NCI-H345 treated with DMSO at 0.1 percent for 48 hours (cell line): ENCODE measurements around the gene B3GNT2.

Experiments
- DNase-seq: peaks from one replicate; lab custom pipeline; 2025; ENCODE audit not compliant: unreplicated experiment; lab: John Stamatoyannopoulos, UW

B3GNT2 gene

GRCh38 chr2:62202729-62203128 lies 6.8 kb downstream of the B3GNT2 start:
- DNase-seq = no peak

DNA sequence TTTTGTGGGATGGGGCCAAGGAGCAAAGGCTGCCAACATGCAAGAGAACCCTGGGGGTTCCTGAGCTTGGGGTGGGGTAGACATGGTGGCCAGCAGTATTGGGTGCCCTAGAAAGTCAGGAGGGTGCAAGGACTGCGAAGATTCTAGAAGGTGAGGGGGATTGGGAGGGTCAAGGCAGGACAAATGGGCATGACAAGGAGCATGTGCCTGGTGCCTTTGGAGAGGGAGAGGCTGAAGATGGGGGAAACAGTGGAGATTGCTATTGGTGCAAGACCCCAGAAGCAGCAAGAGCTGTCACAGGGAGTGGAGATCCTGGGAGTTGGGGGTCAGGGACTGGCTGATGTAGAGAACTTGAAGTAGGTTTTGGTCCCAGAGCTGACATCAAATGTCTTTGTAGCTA lies 7.5 kb downstream of the B3GNT2 start:
- DNase-seq = no peak

GRCh38 chr2:62204998-62205496 lies 9.1 kb downstream of the B3GNT2 start:
- DNase-seq = no peak

GRCh38 chr2:62205554-62205953 lies 9.6 kb downstream of the B3GNT2 start:
- no peak for DNase-seq

DNA sequence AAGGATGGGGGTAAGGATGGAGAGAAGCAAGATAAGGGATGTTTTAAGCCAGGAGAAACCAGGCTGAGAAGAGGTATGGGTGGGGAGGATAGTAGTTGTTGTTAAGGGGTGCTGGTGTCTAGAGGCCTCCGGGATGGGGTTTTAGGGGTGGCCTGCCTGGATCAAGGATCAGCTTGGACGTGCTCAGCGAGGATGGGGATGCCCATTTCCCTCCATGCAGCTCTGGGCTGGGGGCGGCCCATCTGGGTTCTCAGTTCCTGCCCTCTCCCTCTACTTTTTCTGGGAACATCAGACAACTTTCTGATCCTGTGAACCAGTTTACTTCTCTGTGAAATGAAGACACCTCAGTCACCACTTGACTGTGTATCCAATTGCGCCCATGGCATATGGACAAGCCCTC lies 10.1 kb downstream of the B3GNT2 start:
- DNase-seq = no peak

DNA sequence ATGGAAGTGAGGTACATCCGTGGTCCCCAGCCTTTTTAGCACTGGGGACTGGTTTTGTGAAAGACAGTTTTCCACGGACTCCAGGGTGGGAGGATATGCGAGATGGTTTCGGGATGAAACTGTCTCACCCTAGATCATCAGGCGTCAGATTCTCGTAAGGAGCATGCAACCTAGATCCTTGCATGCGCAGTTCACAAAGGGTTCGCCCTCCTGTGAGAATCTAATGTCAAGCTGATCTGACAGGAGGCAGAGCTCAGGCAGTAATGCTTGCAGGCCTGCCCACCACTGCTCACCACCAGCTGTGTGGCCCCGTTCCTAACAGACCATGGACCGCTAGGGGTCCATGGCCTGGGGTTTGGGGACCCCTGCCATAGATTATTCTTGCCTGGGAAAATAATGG lies 11.6 kb downstream of the B3GNT2 start:
- DNase-seq = no peak

DNA sequence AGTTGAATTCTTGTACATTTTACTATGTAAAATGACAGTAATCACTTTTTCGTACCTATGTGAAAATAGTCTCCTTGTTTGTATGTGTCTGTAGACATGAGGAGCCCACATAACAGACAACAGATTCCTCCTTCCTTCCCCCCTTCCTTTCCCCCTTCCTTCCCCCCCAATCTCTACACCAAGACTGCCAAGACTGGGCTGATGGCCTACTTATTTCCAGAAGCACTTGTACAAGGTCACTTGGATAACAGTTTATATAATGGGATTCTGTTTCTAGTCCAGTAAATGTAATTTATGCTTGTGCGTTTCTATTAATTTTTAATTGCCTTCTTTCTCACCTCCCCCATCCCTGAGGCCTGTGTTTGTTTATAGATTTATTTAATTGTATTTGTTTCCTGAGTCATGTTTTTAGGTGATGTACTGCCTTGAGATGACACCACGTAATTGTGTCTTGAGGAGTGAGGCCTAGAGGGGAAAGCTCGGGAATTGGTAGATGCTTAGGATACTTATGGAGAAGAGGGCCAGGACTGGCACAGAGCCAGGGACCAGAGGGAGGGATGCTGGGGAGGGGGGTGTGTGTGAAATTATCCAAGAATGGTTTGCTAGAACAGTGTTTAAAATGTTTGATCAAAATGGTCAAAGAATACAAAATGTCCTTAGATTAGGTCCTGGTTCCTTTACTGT lies 12.3 kb downstream of the B3GNT2 start:
- no peak for DNase-seq

DNA sequence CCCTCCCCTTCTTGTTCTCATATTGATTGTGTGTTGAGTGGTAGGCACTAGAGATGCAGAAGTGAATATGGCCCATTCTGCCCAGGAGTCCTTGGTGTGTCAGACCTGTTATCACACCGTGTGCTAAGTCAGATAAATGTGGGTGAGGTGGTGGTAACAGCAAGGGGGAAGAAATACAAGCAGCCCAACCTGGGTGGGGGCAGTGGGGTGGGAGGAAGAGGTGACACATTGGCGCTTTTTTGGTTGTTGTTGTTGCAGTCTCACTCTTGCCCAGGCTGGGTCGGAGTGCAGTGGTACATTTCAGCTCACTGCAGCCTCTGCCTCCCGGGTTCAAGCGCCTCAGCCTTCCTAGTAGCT lies 12.8 kb downstream of the B3GNT2 start:
- DNase-seq = no peak

DNA sequence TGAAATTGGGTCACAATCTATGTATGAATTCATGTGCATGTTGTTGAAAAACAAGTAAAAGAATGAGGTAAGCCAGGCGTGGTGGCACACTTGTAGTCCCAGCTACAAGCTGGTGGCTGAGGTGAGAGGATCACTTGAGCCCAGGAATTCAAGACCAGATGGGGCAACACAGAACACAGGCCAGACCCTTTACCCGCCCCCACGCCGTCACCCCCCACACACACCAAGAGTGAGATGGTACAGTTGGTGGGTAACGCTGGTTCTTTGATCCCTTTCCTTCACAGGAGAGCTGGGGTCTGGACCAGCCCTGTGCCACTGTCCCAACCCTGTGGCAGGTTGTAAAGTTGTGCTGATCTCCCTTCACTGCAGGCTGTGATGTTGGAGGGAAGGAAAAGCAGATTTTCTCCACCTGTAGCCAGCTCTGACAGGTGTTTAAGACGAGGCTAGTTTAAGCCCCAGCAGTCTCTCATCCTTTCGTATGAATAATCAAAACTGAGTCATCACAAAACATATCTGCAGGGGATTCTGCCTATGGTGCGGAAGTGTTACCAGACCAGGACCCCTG lies 13.6 kb downstream of the B3GNT2 start:
- no peak for DNase-seq

- DNase-seq = no peak
Observed at GRCh38 chr2:62215306-62216064, 19.6 kb downstream of the B3GNT2 start.

GRCh38 chr2:62216113-62216512 lies 20.2 kb downstream of the B3GNT2 start:
- no peak for DNase-seq

GRCh38 chr2:62216616-62217015 lies 20.7 kb downstream of the B3GNT2 start:
- no peak for DNase-seq

DNA sequence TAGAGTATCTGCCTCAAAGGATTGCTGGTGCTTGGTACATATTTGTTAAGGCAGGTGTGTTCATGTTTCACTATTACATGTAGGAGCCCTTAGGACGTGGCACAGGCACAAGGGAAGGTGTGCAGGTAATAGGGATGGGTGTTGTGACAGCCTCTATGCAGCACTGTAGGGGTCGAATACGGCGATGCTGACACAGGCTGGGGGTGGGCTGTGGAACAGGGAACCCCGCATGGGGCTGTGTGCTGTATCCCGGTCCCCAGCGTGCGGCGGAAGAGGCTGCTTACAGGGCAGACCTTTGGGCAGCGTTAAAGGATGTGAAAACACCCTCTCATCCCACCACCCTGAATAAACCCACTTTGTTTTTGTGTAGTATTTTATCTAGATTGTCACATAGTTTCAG lies 21.5 kb downstream of the B3GNT2 start:
- no peak for DNase-seq

- DNase-seq = no peak
Observed at GRCh38 chr2:62217970-62218369, 22.1 kb downstream of the B3GNT2 start.

DNA sequence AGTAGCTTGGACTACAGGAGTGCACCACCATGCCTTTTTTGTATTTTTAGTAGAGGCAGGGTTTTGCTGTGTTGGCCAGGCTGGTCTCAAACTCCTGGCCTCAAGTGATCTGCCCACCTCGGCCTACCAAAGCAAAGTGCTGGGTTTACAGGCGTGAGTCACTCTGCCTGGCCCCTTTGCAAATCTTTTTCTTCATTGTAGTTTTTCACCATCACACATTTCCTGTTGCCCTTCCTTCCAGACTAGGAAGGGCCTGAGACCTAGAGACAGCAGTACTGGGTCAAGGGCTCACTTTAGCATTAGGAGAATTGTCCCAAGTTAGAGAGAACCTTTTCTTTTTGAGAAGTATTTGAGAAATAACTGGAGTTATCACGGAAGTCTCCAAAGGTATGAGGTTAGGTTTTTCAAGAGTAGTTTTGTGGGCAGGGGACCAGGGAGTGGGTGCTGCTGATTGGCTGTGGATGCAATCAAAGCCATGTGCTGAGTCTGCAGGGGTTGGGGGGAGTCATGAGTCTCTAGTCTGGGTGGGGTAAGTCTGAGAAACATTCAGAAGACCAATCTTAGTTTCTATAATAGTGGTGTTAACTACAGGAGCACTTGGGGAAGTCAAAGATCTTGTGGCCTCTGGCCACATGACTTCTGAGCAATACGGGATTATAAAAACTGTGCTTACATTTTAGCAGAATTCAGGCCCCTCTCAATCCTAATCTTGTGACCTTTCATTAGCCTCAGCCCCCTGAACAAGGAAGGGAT lies 23.7 kb downstream of the B3GNT2 start:
- no peak for DNase-seq

DNA sequence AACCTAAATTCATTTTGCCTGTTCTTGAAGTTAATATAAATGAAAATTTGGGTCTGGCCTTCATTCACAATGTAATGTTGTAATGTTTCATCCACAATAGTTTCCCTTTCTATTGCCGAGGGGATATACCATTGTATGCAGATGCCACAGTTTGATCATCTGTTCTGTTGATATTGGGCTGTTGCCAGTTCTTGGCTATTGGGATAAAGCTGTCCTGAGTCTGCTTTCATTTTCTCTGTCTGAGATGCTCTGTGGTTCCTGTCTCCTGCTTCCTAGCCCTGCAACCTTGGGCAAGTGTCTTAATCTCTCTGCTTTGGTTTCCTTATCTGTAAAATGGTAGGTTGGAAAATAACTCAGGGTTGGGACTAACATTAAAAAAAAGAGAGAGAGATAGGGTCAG lies 25.2 kb downstream of the B3GNT2 start:
- no peak for DNase-seq

GRCh38 chr2:62222171-62222570 lies 26.3 kb downstream of the B3GNT2 start:
- DNase-seq = no peak

DNA sequence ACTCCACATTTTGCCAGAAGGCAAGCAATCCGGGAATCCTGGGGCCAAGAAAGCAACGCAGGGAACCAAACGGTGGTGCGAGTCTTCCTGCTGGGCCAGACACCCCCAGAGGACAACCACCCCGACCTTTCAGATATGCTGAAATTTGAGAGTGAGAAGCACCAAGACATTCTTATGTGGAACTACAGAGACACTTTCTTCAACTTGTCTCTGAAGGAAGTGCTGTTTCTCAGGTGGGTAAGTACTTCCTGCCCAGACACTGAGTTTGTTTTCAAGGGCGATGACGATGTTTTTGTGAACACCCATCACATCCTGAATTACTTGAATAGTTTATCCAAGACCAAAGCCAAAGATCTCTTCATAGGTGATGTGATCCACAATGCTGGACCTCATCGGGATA lies 26.8 kb downstream of the B3GNT2 start:
- no peak for DNase-seq

- no peak for DNase-seq
Observed at GRCh38 chr2:62224976-62225375, 29.1 kb downstream of the B3GNT2 start.

GRCh38 chr2:62227386-62228075 lies 31.6 kb downstream of the B3GNT2 start:
- DNase-seq = no peak

DNA sequence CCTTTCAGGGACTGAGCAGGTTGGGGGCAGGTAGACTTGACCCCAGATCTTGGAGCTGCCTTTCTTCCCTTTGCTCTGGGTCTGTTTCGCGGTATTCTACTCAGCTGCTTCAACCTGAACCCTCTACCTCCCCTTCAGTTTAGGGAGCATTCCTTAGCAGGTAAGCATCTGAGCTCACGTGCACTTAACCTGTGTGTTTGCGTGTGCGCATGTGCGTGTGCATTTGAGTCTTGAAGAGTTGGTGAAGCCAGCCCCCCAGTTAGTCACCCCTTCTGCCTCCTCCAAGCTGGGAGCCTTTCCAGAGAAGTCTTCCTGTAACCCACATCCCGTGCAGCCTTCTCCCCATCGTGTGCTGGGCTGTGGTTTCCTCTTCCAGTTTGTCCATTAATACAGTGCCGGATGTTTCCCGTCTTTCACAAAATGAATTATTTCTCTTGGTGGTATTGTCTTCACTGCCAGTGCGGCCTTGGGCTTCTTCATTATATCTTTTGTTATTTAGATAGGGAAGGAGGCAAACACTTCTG lies 33.2 kb downstream of the B3GNT2 start:
- no peak for DNase-seq
